Stomach (tissue), 4 donors: ENCODE measurements around the gene RERE.
"Not testable (repeated sequence)": the region's sequence is repeated elsewhere in the genome, so short reads cannot be mapped to it uniquely, and the experiment has no call there.

Experiments
- CTCF ChIP-seq, 7 experiments: fragments of 450-650 bp in 4 of 7; fragments of 200-600 bp in 3 of 7; sonication (generic) in 3 of 7; IDR thresholded peaks; one replicate each; pipeline ENCODE4 v1.5.1; 2016 to 2019; ENCODE audit warnings: antibody characterized with exemption in 7 of 7, control low read depth in 2 of 7, mild to moderate bottlenecking in 1 of 7
- EP300 ChIP-seq: sonication (generic); formaldehyde crosslinking; IDR thresholded peaks from one replicate; pipeline ENCODE4 v1.6.1; 2017; ENCODE audit warnings: antibody characterized with exemption
- POLR2A ChIP-seq, 4 donors: fragments of 450-650 bp; IDR thresholded peaks; one replicate each; pipeline ENCODE4 v1.6.1; 2016; ENCODE audit warnings: antibody characterized with exemption in 4 of 4, control low read depth in 2 of 4, mild to moderate bottlenecking in 1 of 4, moderate library complexity in 1 of 4
- POLR2AphosphoS5 ChIP-seq, 3 donors: sonication (generic); formaldehyde crosslinking; IDR thresholded peaks; one replicate each; pipeline ENCODE4 v1.6.1; 2016; ENCODE audit warnings: antibody characterized with exemption in 3 of 3

GRCh38 chr1:8616791-8617190, 200.6 kb downstream of the RERE start:
- not testable (repeated sequence) for TF ChIP-seq CTCF (IDR thresholded peaks at IDR 0.05); EP300; POLR2AphosphoS5 (IDR thresholded peaks at IDR 0.05); POLR2A (IDR thresholded peaks at IDR 0.05)
